K562 (cell line): ENCODE measurements around the gene STK11. TPM values are rescaled to one million over a fixed set of nuclear protein-coding genes. Genes with fewer than 3 reads are reported as not detected.

ENCODE experiments used
- ATF1 ChIP-seq, 2 experiments: fragments of 450-650 bp in 1 of 2; IDR thresholded peaks; 2 replicates each; pipeline ENCODE4 v1.6.1; 2016; ENCODE audit warnings: missing compliant biosample characterization in 1 of 2, missing genetic modification characterization in 1 of 2
- BHLHE40 ChIP-seq: IDR thresholded peaks from 2 replicates; pipeline ENCODE4 v1.6.1; 2011; ENCODE audit warnings: low read length, improper control_type of control experiment
- CREB1 ChIP-seq, 2 experiments: sonication (generic) in 1 of 2; formaldehyde crosslinking in 1 of 2; IDR thresholded peaks; 2 replicates each; pipeline versions ENCODE4 v1.6.1 to v1.8.0; 2012 to 2022; ENCODE audit warnings: inconsistent platforms in 1 of 2, mild to moderate bottlenecking in 1 of 2, missing genetic modification reagents in 1 of 2, moderate library complexity in 1 of 2
- CXXC5 ChIP-seq: fragments of 250-450 bp; sonication (Bioruptor Pico); IDR thresholded peaks from 2 replicates; pipeline ENCODE4 v1.8.0; 2022; ENCODE audit warnings: inconsistent platforms, mild to moderate bottlenecking, moderate library complexity
- E2F6 ChIP-seq, 2 experiments: IDR thresholded peaks; 2 replicates each; pipeline ENCODE4 v1.6.1; 2011; ENCODE audit warnings: borderline replicate concordance in 1 of 2, control low read depth in 1 of 2, low read depth in 1 of 2, low read length in 1 of 2, mild to moderate bottlenecking in 1 of 2, mixed read lengths in 1 of 2, moderate library complexity in 1 of 2; ENCODE audit not compliant: insufficient read depth in 1 of 2, insufficient read length in 1 of 2, poor library complexity in 1 of 2, severe bottlenecking in 1 of 2; ENCODE audit errors: extremely low read depth in 1 of 2
- EGR1 ChIP-seq: fragments of 450-650 bp; conservative IDR thresholded peaks from 2 replicates; pipeline ENCODE4 v1.6.1; 2017; ENCODE audit warnings: mild to moderate bottlenecking
- FOSL1 ChIP-seq: fragments of 200-800 bp; sonication (Bioruptor generic); conservative IDR thresholded peaks from 2 replicates; pipeline ENCODE4 v1.6.1; 2016; ENCODE audit warnings: missing genetic modification characterization, missing compliant biosample characterization
- KLF13 ChIP-seq: fragments of 450-650 bp; IDR thresholded peaks from 2 replicates; pipeline ENCODE4 v1.6.1; 2016; ENCODE audit warnings: missing genetic modification characterization, low read depth, mild to moderate bottlenecking, missing compliant biosample characterization, moderate library complexity, borderline replicate concordance
- TOE1 ChIP-seq, 2 experiments: fragments of 450-650 bp in 1 of 2; sonication (generic) in 1 of 2; formaldehyde crosslinking in 1 of 2; IDR thresholded peaks; 2 replicates each; pipeline versions ENCODE4 v1.7.1 to v1.8.0; 2016 to 2022; ENCODE audit warnings: borderline replicate concordance in 2 of 2, mild to moderate bottlenecking in 2 of 2, antibody characterized with exemption in 1 of 2, inconsistent platforms in 1 of 2, low read depth in 1 of 2, missing genetic modification reagents in 1 of 2, moderate library complexity in 1 of 2
- ZBTB1 ChIP-seq: sonication (generic); formaldehyde crosslinking; IDR thresholded peaks from 2 replicates; pipeline ENCODE4 v1.8.1; 2023; ENCODE audit warnings: missing genetic modification reagents, low read depth, mild to moderate bottlenecking, borderline replicate concordance
- polyA plus RNA-seq, 8 experiments: library from polyadenylated mRNA; depleted of rRNA in 4 of 8; stranded (reverse) in 5 of 8; unstranded in 3 of 8; fragments of >200 nt; fragmentation: Nextera tagmentation in 2 of 8; fragmentation: Illumina TruSeq in 1 of 8; extraction: Ambion mirVana in 2 of 8; extraction: Trizol in 1 of 8; gene quantifications; 2 replicates each; pipeline versions ENCODE4 v1.2.1 to v1.2.3, GENCODE V29; 2011 to 2014; ENCODE audit warnings: inconsistent platforms in 1 of 8, missing spikeins in 1 of 8
- total RNA-seq, 7 experiments: library from RNA; depleted of rRNA in 6 of 7; stranded (reverse); fragments of >200 nt in 6 of 7; fragmentation: Illumina TruSeq in 2 of 7; extraction: Trizol in 2 of 7; gene quantifications; 2 replicates each; pipeline versions ENCODE4 v1.2.1 to v1.2.3, GENCODE V29; 2011 to 2021; ENCODE audit warnings: low replicate concordance in 1 of 7
- TF ChIP-seq, protein P1 (sequence below): fragments of 450-650 bp; formaldehyde crosslinking; IDR thresholded peaks from 2 replicates; pipeline ENCODE4 v1.4.0; 2020; ENCODE audit warnings: mild to moderate bottlenecking, mixed read lengths
- TF ChIP-seq, protein P2 (sequence below): fragments of 450-650 bp; IDR thresholded peaks from 2 replicates; pipeline ENCODE4 v1.6.1; 2016; ENCODE audit warnings: low read depth, mild to moderate bottlenecking, moderate library complexity
- TF ChIP-seq, protein P3 (sequence below): fragments of 450-650 bp; IDR thresholded peaks from 2 replicates; pipeline ENCODE4 v1.6.1; 2018; ENCODE audit warnings: mild to moderate bottlenecking, low read depth; ENCODE audit not compliant: partially characterized antibody
- TF ChIP-seq, protein P4 (sequence below): fragments of 450-650 bp; IDR thresholded peaks from 2 replicates; pipeline ENCODE4 v1.6.1; 2018; ENCODE audit not compliant: partially characterized antibody

Gene STK11
- total and polyA plus RNA-seq, 9 of the 15 experiments (the other 6 are each of a cell fraction or from before 2014, with no cell fraction given) = 0.15 to 96.5 (median 31.7) TPM

DNA sequence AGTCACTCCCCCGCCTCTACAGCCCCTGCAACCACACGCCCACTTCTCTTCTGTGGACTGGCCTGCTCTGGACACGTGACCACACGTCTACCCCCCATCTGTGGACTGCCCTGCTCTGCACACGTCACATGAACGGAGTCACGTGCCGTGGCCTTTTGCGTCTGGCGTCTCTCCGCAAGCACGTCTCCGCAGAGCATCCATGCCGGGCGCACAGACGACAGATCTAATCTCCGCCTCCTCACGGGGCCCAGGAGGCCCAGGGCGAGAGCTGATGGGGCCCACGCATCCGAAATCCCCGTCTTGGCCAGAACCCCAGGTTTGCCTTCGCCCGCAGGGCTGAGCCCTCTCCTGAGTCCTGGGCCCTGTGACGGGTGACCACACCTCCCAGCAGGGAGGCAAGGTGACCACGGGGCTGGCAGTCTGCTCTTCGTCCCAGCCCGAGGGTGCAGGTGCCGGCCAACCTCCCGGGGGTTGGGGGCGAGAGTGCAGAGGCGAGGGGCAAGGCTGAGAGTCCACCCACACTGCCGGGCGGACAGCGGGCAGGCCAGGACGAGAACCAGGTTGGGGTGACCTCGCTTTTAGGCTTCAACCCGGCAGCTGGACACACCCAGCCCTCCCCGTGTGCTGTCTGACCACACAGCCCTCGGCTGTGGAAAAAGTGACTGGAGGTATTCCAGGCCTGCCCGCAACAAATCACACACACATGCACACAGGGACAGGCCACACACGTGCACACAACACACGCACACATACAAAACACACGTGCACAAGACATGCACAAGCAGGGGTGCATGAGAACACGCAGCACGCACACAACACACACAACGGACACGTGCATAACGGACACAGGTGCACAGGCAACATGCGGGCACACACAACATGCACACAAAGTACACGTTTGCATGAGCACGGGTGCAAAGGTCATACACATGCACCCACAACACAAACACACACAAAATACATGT lies 35.4 kb upstream of the STK11 start (continued):
- TF ChIP-seq, protein P1, sequence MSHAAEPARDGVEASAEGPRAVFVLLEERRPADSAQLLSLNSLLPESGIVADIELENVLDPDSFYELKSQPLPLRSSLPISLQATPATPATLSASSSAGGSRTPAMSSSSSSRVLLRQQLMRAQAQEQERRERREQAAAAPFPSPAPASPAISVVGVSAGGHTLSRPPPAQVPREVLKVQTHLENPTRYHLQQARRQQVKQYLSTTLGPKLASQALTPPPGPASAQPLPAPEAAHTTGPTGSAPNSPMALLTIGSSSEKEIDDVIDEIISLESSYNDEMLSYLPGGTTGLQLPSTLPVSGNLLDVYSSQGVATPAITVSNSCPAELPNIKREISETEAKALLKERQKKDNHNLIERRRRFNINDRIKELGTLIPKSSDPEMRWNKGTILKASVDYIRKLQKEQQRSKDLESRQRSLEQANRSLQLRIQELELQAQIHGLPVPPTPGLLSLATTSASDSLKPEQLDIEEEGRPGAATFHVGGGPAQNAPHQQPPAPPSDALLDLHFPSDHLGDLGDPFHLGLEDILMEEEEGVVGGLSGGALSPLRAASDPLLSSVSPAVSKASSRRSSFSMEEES = peak; percentile 86
- TF ChIP-seq CREB1 (IDR thresholded peaks at IDR 0.05) = peak; percentile 33; the same call in 1 of the 2 replicates
- TF ChIP-seq CREB1 (CRISPR knock-in tag; IDR thresholded peaks at IDR 0.05) = no peak
- TF ChIP-seq, protein P2, sequence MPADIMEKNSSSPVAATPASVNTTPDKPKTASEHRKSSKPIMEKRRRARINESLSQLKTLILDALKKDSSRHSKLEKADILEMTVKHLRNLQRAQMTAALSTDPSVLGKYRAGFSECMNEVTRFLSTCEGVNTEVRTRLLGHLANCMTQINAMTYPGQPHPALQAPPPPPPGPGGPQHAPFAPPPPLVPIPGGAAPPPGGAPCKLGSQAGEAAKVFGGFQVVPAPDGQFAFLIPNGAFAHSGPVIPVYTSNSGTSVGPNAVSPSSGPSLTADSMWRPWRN = 0 out of 2 replicates have a peak, but pooled peaks have one; percentile 35
- TF ChIP-seq BHLHE40 = peak; percentile 98
- peak; percentile 91 for TF ChIP-seq TOE1 (IDR thresholded peaks at IDR 0.05; ENCODE audit: borderline replicate concordance)
- no peak for TF ChIP-seq TOE1 (CRISPR knock-in tag; IDR thresholded peaks at IDR 0.05; ENCODE audit: borderline replicate concordance, low read depth)
- no peak for TF ChIP-seq ZBTB1 (CRISPR knock-in tag)
- TF ChIP-seq CXXC5 = peak; percentile 80
- peak; percentile 41; the same call in 1 of the 2 replicates for TF ChIP-seq FOSL1
- TF ChIP-seq, protein P3, sequence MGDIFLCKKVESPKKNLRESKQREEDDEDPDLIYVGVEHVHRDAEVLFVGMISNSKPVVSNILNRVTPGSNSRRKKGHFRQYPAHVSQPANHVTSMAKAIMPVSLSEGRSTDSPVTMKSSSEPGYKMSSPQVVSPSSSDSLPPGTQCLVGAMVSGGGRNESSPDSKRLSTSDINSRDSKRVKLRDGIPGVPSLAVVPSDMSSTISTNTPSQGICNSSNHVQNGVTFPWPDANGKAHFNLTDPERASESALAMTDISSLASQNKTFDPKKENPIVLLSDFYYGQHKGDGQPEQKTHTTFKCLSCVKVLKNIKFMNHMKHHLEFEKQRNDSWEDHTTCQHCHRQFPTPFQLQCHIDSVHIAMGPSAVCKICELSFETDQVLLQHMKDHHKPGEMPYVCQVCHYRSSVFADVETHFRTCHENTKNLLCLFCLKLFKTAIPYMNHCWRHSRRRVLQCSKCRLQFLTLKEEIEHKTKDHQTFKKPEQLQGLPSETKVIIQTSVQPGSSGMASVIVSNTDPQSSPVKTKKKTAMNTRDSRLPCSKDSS = no peak
- TF ChIP-seq E2F6 (IDR thresholded peaks at IDR 0.05; ENCODE audit: borderline replicate concordance in 1 of 2, extremely low read depth in 1 of 2, insufficient read depth in 1 of 2, insufficient read length in 1 of 2, low read depth in 1 of 2, low read length in 1 of 2, poor library complexity in 1 of 2, severe bottlenecking in 1 of 2) = peak in 1 of 2 experiments; percentile 28
- no peak for TF ChIP-seq ATF1 (CRISPR knock-in tag; IDR thresholded peaks at IDR 0.05)
- TF ChIP-seq ATF1 (tag; IDR thresholded peaks at IDR 0.05) = peak; percentile 76
- TF ChIP-seq EGR1 = peak; percentile 75
- peak; percentile 64; the same call in 1 of the 2 replicates for TF ChIP-seq KLF13 (tag)
- TF ChIP-seq, protein P4, sequence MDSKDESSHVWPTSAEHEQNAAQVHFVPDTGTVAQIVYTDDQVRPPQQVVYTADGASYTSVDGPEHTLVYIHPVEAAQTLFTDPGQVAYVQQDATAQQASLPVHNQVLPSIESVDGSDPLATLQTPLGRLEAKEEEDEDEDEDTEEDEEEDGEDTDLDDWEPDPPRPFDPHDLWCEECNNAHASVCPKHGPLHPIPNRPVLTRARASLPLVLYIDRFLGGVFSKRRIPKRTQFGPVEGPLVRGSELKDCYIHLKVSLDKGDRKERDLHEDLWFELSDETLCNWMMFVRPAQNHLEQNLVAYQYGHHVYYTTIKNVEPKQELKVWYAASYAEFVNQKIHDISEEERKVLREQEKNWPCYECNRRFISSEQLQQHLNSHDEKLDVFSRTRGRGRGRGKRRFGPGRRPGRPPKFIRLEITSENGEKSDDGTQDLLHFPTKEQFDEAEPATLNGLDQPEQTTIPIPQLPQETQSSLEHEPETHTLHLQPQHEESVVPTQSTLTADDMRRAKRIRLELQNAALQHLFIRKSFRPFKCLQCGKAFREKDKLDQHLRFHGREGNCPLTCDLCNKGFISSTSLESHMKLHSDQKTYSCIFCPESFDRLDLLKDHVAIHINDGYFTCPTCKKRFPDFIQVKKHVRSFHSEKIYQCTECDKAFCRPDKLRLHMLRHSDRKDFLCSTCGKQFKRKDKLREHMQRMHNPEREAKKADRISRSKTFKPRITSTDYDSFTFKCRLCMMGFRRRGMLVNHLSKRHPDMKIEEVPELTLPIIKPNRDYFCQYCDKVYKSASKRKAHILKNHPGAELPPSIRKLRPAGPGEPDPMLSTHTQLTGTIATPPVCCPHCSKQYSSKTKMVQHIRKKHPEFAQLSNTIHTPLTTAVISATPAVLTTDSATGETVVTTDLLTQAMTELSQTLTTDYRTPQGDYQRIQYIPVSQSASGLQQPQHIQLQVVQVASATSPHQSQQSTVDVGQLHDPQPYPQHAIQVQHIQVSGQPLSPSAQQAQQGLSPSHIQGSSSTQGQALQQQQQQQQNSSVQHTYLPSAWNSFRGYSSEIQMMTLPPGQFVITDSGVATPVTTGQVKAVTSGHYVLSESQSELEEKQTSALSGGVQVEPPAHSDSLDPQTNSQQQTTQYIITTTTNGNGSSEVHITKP = peak; percentile 87
